ENCODE measurements around the gene CSF1. TPM values are rescaled to one million over a fixed set of nuclear protein-coding genes. Genes with fewer than 3 reads are reported as not detected.

Gene CSF1
- polyA plus RNA-seq, 1 of the 3 experiments (the other 2 are of a cell fraction), result 31.9 TPM

DNA sequence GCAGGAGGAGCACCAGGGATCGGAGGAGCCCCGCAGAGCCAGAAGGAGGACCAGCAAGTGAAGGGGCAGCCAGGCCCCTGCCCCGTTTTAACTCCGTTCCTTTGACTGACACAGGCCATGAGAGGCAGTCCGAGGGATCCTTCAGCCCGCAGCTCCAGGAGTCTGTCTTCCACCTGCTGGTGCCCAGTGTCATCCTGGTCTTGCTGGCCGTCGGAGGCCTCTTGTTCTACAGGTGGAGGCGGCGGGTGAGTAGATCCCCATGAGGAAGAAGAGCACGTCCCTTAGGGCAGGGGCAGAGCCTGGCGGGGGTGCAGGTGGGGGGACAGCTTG, 13.3 kb downstream of the CSF1 start:
- H3K9ac ChIP-seq, result no peak overlapping the region
- no peak for DNase-seq
- peaks cover 10 to 38% of the 10 kb centered on the region in 2 experiments for H3K36me3 ChIP-seq (replicated peaks in 1 of 2; ENCODE audit: control insufficient read depth in 1 of 2, insufficient read depth in 2 of 2, low read length in 1 of 2)
- no peak overlapping the region for H3K4me3 ChIP-seq (ENCODE audit: low read depth in 2 of 2, low read length in 1 of 2)
- ChIA-PET POLR2A (no interaction called here), CTCF (interaction anchor here (0.9 to 3.0 kb wide), 6 partner anchors 9 to 147 kb away, joined by 3 to 19 read pairs (median 4); partner anchors contain the start of gene AHCYL1)
- H2AFZ ChIP-seq (ENCODE audit: low read depth), result no peak overlapping the region
- 92% methylated on average over 8 of the region's 12 CpGs for WGBS (ENCODE audit: low lambda C conversion rate)
- no peaks in the 10 kb centered on the region for H4K20me1 ChIP-seq (ENCODE audit: insufficient read depth)
- no peaks in the 10 kb centered on the region for H3K27me3 ChIP-seq (ENCODE audit: insufficient read depth)
- H3K9me2 ChIP-seq, result no peaks in the 10 kb centered on the region
- H3K9me3 ChIP-seq, result no peaks in the 10 kb centered on the region
- no peak for TF ChIP-seq FOXJ3 (CRISPR knock-in tag; IDR thresholded peaks at IDR 0.05)
- TF ChIP-seq EZH2phosphoT487 (IDR thresholded peaks at IDR 0.05; ENCODE audit: borderline replicate concordance, low read depth), result no peak
- TF ChIP-seq, protein P1, sequence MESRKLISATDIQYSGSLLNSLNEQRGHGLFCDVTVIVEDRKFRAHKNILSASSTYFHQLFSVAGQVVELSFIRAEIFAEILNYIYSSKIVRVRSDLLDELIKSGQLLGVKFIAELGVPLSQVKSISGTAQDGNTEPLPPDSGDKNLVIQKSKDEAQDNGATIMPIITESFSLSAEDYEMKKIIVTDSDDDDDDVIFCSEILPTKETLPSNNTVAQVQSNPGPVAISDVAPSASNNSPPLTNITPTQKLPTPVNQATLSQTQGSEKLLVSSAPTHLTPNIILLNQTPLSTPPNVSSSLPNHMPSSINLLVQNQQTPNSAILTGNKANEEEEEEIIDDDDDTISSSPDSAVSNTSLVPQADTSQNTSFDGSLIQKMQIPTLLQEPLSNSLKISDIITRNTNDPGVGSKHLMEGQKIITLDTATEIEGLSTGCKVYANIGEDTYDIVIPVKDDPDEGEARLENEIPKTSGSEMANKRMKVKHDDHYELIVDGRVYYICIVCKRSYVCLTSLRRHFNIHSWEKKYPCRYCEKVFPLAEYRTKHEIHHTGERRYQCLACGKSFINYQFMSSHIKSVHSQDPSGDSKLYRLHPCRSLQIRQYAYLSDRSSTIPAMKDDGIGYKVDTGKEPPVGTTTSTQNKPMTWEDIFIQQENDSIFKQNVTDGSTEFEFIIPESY (IDR thresholded peaks at IDR 0.05; ENCODE audit: borderline replicate concordance, low read depth), result no peak
- no peak overlapping the region for H3K4me2 ChIP-seq
- peaks cover 0 to 13% of the 10 kb centered on the region in 2 experiments; a peak in 1 of 4 replicates for H3K4me1 ChIP-seq (ENCODE audit: control insufficient read depth in 1 of 2, insufficient read depth in 2 of 2, low read depth in 1 of 2, low read length in 1 of 2)
- no peak overlapping the region for H3K27ac ChIP-seq (ENCODE audit: low read depth in 2 of 2, low read length in 1 of 2)
- no peaks in the 10 kb centered on the region for H3F3A ChIP-seq (replicated peaks; ENCODE audit: insufficient read depth)
- no peaks in the 10 kb centered on the region for H3K79me2 ChIP-seq (ENCODE audit: insufficient read depth)

DNA sequence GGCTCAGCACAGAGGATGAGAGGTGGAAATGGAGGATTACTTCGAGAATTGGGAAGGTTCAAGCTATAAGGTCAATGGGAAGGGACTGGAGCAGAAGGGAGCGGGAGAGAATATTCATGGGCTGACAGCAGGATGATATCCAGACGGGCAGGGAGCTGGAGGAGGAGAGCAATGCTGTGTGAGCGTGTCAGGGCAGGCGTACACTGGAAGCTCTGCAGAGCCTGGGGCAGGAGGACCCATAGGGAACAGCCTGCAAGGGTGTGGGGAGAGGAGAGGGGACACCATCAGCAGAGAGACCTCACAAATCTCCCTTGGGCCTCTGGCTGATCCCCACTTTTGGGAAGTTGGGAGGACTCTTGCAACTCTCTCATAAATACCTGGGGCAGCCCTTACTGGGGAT, 13.7 kb downstream of the CSF1 start:
- no peak overlapping the region for H3K9ac ChIP-seq
- no peaks in the 10 kb centered on the region for H3K27me3 ChIP-seq (ENCODE audit: insufficient read depth)
- H3K4me2 ChIP-seq, result no peak overlapping the region
- H3K9me2 ChIP-seq, result no peaks in the 10 kb centered on the region
- TF ChIP-seq TCF12 (IDR thresholded peaks at IDR 0.05) (no peak), USF1 (IDR thresholded peaks at IDR 0.05; ENCODE audit: borderline replicate concordance, low read depth) (no peak), POLR2AphosphoS5 (IDR thresholded peaks at IDR 0.05; ENCODE audit: low read depth, low read length) (no peak)
- TF ChIP-seq, protein P2, sequence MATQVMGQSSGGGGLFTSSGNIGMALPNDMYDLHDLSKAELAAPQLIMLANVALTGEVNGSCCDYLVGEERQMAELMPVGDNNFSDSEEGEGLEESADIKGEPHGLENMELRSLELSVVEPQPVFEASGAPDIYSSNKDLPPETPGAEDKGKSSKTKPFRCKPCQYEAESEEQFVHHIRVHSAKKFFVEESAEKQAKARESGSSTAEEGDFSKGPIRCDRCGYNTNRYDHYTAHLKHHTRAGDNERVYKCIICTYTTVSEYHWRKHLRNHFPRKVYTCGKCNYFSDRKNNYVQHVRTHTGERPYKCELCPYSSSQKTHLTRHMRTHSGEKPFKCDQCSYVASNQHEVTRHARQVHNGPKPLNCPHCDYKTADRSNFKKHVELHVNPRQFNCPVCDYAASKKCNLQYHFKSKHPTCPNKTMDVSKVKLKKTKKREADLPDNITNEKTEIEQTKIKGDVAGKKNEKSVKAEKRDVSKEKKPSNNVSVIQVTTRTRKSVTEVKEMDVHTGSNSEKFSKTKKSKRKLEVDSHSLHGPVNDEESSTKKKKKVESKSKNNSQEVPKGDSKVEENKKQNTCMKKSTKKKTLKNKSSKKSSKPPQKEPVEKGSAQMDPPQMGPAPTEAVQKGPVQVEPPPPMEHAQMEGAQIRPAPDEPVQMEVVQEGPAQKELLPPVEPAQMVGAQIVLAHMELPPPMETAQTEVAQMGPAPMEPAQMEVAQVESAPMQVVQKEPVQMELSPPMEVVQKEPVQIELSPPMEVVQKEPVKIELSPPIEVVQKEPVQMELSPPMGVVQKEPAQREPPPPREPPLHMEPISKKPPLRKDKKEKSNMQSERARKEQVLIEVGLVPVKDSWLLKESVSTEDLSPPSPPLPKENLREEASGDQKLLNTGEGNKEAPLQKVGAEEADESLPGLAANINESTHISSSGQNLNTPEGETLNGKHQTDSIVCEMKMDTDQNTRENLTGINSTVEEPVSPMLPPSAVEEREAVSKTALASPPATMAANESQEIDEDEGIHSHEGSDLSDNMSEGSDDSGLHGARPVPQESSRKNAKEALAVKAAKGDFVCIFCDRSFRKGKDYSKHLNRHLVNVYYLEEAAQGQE (IDR thresholded peaks at IDR 0.05; ENCODE audit: low read depth, low read length), result no peak
- TF ChIP-seq, protein P3, sequence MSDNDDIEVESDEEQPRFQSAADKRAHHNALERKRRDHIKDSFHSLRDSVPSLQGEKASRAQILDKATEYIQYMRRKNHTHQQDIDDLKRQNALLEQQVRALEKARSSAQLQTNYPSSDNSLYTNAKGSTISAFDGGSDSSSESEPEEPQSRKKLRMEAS (IDR thresholded peaks at IDR 0.05; ENCODE audit: low read depth), result no peak
- CTCF ChIA-PET, result interaction anchor here (0.9 to 3.0 kb wide), 5 partner anchors 9 to 147 kb away, joined by 3 to 19 read pairs (median 5); partner anchors contain the start of gene AHCYL1
- H3F3A ChIP-seq (replicated peaks; ENCODE audit: insufficient read depth), result no peaks in the 10 kb centered on the region
- H3K4me1 ChIP-seq (ENCODE audit: control insufficient read depth in 1 of 2, insufficient read depth in 2 of 2, low read depth in 1 of 2, low read length in 1 of 2), result peaks cover 0 to 17% of the 10 kb centered on the region in 2 experiments; a peak in 1 of 4 replicates
- H2AFZ ChIP-seq (ENCODE audit: low read depth), result no peak overlapping the region
- peaks cover 9 to 42% of the 10 kb centered on the region in 2 experiments for H3K36me3 ChIP-seq (replicated peaks in 1 of 2; ENCODE audit: control insufficient read depth in 1 of 2, insufficient read depth in 2 of 2, low read length in 1 of 2)
- no peaks in the 10 kb centered on the region for H4K20me1 ChIP-seq (ENCODE audit: insufficient read depth)
- POLR2A ChIA-PET, result no interaction called here
- DNase-seq, result no peak
- no peaks in the 10 kb centered on the region for H3K9me3 ChIP-seq
- H3K79me2 ChIP-seq (ENCODE audit: insufficient read depth), result no peaks in the 10 kb centered on the region
- WGBS (ENCODE audit: low lambda C conversion rate), result 93% methylated on average over 5 of the region's 5 CpGs
- H3K27ac ChIP-seq (ENCODE audit: low read depth in 2 of 2, low read length in 1 of 2), result no peak overlapping the region
- H3K4me3 ChIP-seq (ENCODE audit: low read depth in 2 of 2, low read length in 1 of 2), result no peak overlapping the region

All from SK-N-SH (cell line).